ENCODE measurements around the gene TRPV5. TPM values are rescaled to one million over a fixed set of nuclear protein-coding genes. Genes with fewer than 3 reads are reported as not detected.
A peak's percentile ranks its signal among the peaks of the same experiment; 100 is the strongest.

The TRPV5 gene
- total RNA-seq, 2 donors from 2014 or later, result not detected

DNA sequence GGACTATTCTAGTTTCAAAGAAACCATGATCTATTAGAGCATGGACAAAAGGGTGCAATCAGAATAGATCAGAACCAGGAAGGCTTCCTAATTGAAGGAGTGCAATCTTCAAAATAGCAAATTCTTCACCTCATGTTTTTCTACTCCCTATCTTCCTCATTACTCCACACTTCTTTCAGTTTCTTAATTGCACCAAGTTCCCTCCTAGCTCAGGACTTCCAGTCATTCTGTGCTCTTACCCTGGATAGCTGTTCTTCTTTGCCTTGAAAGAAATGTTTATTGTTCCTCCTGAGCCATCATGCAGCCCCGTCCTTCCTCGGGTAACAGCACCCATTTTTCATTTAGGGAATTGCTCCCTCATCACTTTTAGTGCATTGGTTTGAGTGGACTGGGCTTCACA lies 23.1 kb downstream of the TRPV5 start:
- 27 to 35% methylated on average over 2 of the region's 2 CpGs for WGBS, 2 donors
- ATAC-seq (no peak), DNase-seq (no peak)
- intact Hi-C loops (cut with DNase I), result no loop called here
- TF ChIP-seq POLR2A (IDR thresholded peaks at IDR 0.05), result no peak
- TF ChIP-seq, protein P1, sequence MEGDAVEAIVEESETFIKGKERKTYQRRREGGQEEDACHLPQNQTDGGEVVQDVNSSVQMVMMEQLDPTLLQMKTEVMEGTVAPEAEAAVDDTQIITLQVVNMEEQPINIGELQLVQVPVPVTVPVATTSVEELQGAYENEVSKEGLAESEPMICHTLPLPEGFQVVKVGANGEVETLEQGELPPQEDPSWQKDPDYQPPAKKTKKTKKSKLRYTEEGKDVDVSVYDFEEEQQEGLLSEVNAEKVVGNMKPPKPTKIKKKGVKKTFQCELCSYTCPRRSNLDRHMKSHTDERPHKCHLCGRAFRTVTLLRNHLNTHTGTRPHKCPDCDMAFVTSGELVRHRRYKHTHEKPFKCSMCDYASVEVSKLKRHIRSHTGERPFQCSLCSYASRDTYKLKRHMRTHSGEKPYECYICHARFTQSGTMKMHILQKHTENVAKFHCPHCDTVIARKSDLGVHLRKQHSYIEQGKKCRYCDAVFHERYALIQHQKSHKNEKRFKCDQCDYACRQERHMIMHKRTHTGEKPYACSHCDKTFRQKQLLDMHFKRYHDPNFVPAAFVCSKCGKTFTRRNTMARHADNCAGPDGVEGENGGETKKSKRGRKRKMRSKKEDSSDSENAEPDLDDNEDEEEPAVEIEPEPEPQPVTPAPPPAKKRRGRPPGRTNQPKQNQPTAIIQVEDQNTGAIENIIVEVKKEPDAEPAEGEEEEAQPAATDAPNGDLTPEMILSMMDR (IDR thresholded peaks at IDR 0.05), result no peak
- H3K4me1 ChIP-seq, result peaks cover 56% of the 10 kb centered on the region
- no peak overlapping the region for H3K4me3 ChIP-seq
- H3K27me3 ChIP-seq, result no peaks in the 10 kb centered on the region
- H3K27ac ChIP-seq, result peak overlapping the region; percentile 33 to 91 (median 64)
- H3K9me3 ChIP-seq, result no peaks in the 10 kb centered on the region
- no peaks in the 10 kb centered on the region for H3K36me3 ChIP-seq (replicated peaks in 1 of 2; ENCODE audit: insufficient read depth in 1 of 2, low read depth in 2 of 2)

DNA sequence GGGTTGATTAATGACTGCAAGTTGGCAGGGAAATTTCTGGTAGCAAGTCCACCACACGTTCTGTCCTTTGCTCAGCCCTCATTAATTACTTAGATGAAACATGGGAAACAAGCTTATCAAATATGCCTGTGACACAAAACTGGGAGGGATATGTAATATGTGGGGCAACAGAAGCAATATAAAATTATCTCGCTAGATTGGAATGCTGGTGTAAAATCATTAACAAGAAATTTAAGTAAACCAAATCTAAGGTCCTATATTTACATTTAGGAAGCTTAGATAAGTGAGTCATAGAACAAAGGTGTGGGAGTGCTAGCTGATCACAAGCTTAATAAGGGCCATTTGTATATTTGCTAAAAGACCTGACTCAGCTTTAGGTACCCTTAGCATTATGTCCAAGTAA lies 23.5 kb downstream of the TRPV5 start:
- ATAC-seq (peak; percentile 76), DNase-seq (peak in 1 of 4 donors; percentile 17)
- H3K4me1 ChIP-seq, result peaks cover 56% of the 10 kb centered on the region
- H3K27me3 ChIP-seq, result no peaks in the 10 kb centered on the region
- intact Hi-C loops (cut with DNase I), result no loop called here
- H3K9me3 ChIP-seq, result no peaks in the 10 kb centered on the region
- peak overlapping the region; percentile 33 to 91 (median 80) for H3K27ac ChIP-seq
- WGBS, 2 donors, result 8 to 19% methylated on average over 2 of the region's 2 CpGs
- H3K4me3 ChIP-seq, result no peak overlapping the region
- TF ChIP-seq, protein P1 (IDR thresholded peaks at IDR 0.05), result no peak
- TF ChIP-seq POLR2A (IDR thresholded peaks at IDR 0.05), result no peak
- no peaks in the 10 kb centered on the region for H3K36me3 ChIP-seq (replicated peaks in 1 of 2; ENCODE audit: insufficient read depth in 1 of 2, low read depth in 2 of 2)

DNA sequence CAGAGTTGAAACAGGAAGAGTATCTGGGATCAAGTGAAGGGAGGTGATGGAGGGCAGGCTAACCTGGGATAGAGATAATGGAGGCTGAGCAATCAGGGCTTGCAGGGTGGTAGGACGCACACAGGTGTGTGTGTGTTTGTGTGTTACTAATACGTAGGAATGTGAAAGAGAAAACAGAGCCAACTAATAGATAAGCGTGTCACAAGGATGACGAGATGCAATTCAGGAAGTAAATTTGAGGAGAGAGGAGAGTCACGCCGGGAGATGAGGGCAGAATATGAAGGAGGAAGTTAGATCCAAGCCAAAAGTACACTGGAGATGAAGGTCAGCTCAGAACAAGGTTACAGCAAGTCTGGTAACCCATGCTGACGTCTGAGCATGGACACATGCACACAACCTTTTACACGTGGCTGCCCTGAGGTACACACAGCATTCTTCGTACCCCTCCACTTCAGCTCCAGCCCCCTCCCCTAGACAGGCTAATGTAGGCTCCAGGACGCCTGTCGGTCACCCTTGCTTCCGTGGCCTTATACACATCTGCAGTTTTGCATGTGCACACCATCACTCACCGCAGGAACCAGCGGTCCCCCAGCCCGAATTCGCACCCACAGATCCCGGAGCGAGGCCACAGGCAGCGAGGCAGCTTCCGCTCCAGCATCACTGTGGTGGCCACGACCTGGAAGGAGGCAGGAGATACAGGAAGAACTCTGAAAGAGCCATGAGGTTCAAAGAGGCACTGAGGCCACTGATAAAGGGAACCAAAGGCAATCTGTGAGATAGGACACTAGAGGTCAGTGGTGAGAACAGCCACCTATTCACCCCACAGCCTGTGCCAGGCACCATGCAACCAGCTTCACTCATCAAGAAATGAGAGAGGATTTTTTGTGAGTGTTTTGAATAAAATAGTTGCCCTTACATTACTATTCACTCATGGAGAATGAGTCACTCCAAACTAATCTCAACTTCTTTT lies 24.3 kb downstream of the TRPV5 start:
- H3K27me3 ChIP-seq, result no peaks in the 10 kb centered on the region
- TF ChIP-seq, protein P1 (IDR thresholded peaks at IDR 0.05), result peak in 5 of 7 experiments; percentile 13 to 40 (median 34)
- TF ChIP-seq POLR2A (IDR thresholded peaks at IDR 0.05), result peak in 2 of 3 donors; percentile 53 to 56
- H3K9me3 ChIP-seq, result no peaks in the 10 kb centered on the region
- ATAC-seq (peak; percentile 82), DNase-seq (peak; percentile 40 to 77 (median 47))
- intact Hi-C loops (cut with DNase I), result no loop called here
- WGBS, 2 donors, result 37% methylated on average over 21 of the region's 21 CpGs
- peaks cover 54% of the 10 kb centered on the region for H3K4me1 ChIP-seq
- no peaks in the 10 kb centered on the region for H3K36me3 ChIP-seq (replicated peaks in 1 of 2; ENCODE audit: insufficient read depth in 1 of 2, low read depth in 2 of 2)
- H3K27ac ChIP-seq, result peak overlapping the region; percentile 59 to 91 (median 80)
- no peak overlapping the region for H3K4me3 ChIP-seq

DNA sequence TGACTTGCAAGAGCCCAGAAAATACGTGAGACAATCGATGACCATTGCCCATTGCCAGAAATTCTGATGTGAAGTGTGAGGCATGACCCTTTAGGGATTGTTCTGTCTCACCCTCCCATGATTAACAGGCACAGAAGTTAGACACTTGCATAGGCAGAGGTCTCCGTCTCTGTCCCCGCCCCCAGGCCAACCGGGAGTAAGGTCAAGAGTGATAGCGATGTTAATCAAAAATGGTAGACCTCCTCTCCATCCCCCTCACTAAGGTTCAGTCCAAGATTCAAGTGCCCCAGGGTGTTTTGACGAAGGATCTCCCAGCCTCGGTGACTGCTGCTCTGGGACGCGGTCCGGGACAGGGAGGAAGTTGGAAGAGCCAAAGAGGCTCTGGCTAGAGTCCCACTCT lies 25.3 kb downstream of the TRPV5 start:
- peaks cover 46% of the 10 kb centered on the region for H3K4me1 ChIP-seq
- H3K9me3 ChIP-seq, result no peaks in the 10 kb centered on the region
- no peaks in the 10 kb centered on the region for H3K36me3 ChIP-seq (replicated peaks in 1 of 2; ENCODE audit: insufficient read depth in 1 of 2, low read depth in 2 of 2)
- intact Hi-C loops (cut with DNase I), result no loop called here
- peak overlapping the region; percentile 55 to 91 (median 80) for H3K27ac ChIP-seq
- DNase-seq (no peak), ATAC-seq (no peak)
- H3K27me3 ChIP-seq, result no peaks in the 10 kb centered on the region
- no peak overlapping the region for H3K4me3 ChIP-seq
- WGBS, 2 donors, result 49 to 59% methylated on average over 10 to 11 of the region's 11 CpGs
- TF ChIP-seq, protein P1 (IDR thresholded peaks at IDR 0.05), result no peak

Measured in body of pancreas (tissue), 4 donors.